Measurements from ENCODE around the gene INKA2. TPM values are rescaled to one million over a fixed set of nuclear protein-coding genes. Genes with fewer than 3 reads are reported as not detected.

The INKA2 gene
- total RNA-seq, 4 donors from 2014 or later, result 4.1 to 7.3 (median 5.2) TPM

GRCh38 chr1:111770916-111771315 lies 31.7 kb upstream of the INKA2 start:
- no peak overlapping the region for H3K4me3 ChIP-seq
- peaks cover 17% of the 10 kb centered on the region for H3K36me3 ChIP-seq
- DNase-seq (ENCODE audit: low spot score in 2 of 2), result no peak
- no peak overlapping the region for H3K27ac ChIP-seq
- H3K9me3 ChIP-seq, result no peaks in the 10 kb centered on the region
- 87% methylated on average over 4 of the region's 4 CpGs for WGBS
- no peaks in the 10 kb centered on the region for H3K4me1 ChIP-seq
- TF ChIP-seq CTCF (IDR thresholded peaks at IDR 0.05), result no peak
- no peak for TF ChIP-seq POLR2A (IDR thresholded peaks at IDR 0.05)
- TF ChIP-seq POLR2AphosphoS5 (IDR thresholded peaks at IDR 0.05), result no peak
- TF ChIP-seq EP300 (IDR thresholded peaks at IDR 0.05), result no peak
- no peaks in the 10 kb centered on the region for H3K27me3 ChIP-seq

- Histone ChIP-seq H3K4me1 (no peaks in the 10 kb centered on the region), H3K4me3 (no peak overlapping the region), H3K27ac (no peak overlapping the region), H3K9me3 (no peaks in the 10 kb centered on the region), H3K36me3 (peaks cover 30% of the 10 kb centered on the region), H3K27me3 (no peaks in the 10 kb centered on the region)
- TF ChIP-seq CTCF (IDR thresholded peaks at IDR 0.05) (peak; percentile 69 to 83), POLR2A (IDR thresholded peaks at IDR 0.05) (no peak), EP300 (IDR thresholded peaks at IDR 0.05) (no peak), POLR2AphosphoS5 (IDR thresholded peaks at IDR 0.05) (no peak)
- WGBS, result 37% methylated on average over 6 of the region's 6 CpGs
- no peak for DNase-seq (ENCODE audit: low spot score in 2 of 2)
Observed at GRCh38 chr1:111769517-111770146, 30.4 kb upstream of the INKA2 start.

GRCh38 chr1:111768625-111769024 lies 29.4 kb upstream of the INKA2 start:
- DNase-seq (ENCODE audit: low spot score in 2 of 2), result no peak
- TF ChIP-seq POLR2A (IDR thresholded peaks at IDR 0.05) (no peak), POLR2AphosphoS5 (IDR thresholded peaks at IDR 0.05) (no peak), EP300 (IDR thresholded peaks at IDR 0.05) (no peak), CTCF (IDR thresholded peaks at IDR 0.05) (no peak)
- no peak overlapping the region for H3K4me3 ChIP-seq
- H3K27me3 ChIP-seq, result no peaks in the 10 kb centered on the region
- H3K36me3 ChIP-seq, result peaks cover 40% of the 10 kb centered on the region
- no peaks in the 10 kb centered on the region for H3K9me3 ChIP-seq
- H3K27ac ChIP-seq, result no peak overlapping the region
- no peaks in the 10 kb centered on the region for H3K4me1 ChIP-seq

GRCh38 chr1:111768023-111768422 lies 28.8 kb upstream of the INKA2 start:
- Histone ChIP-seq H3K27me3 (no peaks in the 10 kb centered on the region), H3K4me3 (no peak overlapping the region), H3K27ac (no peak overlapping the region), H3K4me1 (no peaks in the 10 kb centered on the region), H3K36me3 (peaks cover 46% of the 10 kb centered on the region), H3K9me3 (no peaks in the 10 kb centered on the region)
- TF ChIP-seq EP300 (IDR thresholded peaks at IDR 0.05) (no peak), POLR2AphosphoS5 (IDR thresholded peaks at IDR 0.05) (no peak), CTCF (IDR thresholded peaks at IDR 0.05) (no peak), POLR2A (IDR thresholded peaks at IDR 0.05) (no peak)
- no peak for DNase-seq (ENCODE audit: low spot score in 2 of 2)

GRCh38 chr1:111762332-111762731 lies 23.1 kb upstream of the INKA2 start:
- Histone ChIP-seq H3K9me3 (no peaks in the 10 kb centered on the region), H3K4me3 (no peak overlapping the region), H3K36me3 (peaks cover 65% of the 10 kb centered on the region), H3K27ac (no peak overlapping the region), H3K4me1 (peaks cover 3% of the 10 kb centered on the region), H3K27me3 (no peaks in the 10 kb centered on the region)
- TF ChIP-seq POLR2A (IDR thresholded peaks at IDR 0.05) (no peak), EP300 (IDR thresholded peaks at IDR 0.05) (no peak), POLR2AphosphoS5 (IDR thresholded peaks at IDR 0.05) (no peak), CTCF (IDR thresholded peaks at IDR 0.05) (no peak)
- 94% methylated on average over 2 of the region's 2 CpGs for WGBS
- no peak for DNase-seq (ENCODE audit: low spot score in 2 of 2)
